Esophagus mucosa (tissue), 1 donor: Measurements from ENCODE around the gene MTCH2. TPM values are rescaled to one million over a fixed set of nuclear protein-coding genes. Genes with fewer than 3 reads are reported as not detected.
A peak's percentile ranks its signal among the peaks of the same experiment; 100 is the strongest.

ENCODE experiments used
- ATAC-seq: fragments of 200-7000 bp; cut with Tn5 transposase; one replicate; pipeline ENCODE4 v1.9.1; 2020
- total RNA-seq: library from RNA; stranded (reverse); gene quantifications from one replicate; pipeline ENCODE4 v1.2.4, GENCODE V29; 2023
- donor health status: DM: yes; HTN: yes; CAD: no.

MTCH2 gene
- total RNA-seq, 1 donor from 2014 or later = 102 TPM

DNA sequence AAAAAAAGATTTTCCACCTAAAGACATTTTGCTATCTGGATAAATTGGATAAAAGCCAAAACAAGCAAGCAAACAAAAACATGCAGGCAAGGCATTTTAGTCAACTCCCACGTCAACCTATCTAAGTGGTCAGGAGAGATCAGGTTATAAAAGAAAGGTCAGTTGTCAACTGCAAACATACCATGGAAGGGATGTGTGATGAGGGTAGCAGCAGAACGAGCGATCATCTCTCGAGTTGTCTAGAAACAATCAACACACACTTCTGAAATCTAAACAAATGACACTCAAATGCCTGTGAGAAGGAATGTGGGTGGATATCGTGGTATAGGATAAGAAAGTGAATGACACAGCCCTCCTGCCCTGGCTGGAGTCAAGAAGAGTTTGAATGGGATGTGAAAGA is 10.9 kb downstream of the MTCH2 start:
- ATAC-seq = no peak

GRCh38 chr11:47628026-47628425 is 14.3 kb downstream of the MTCH2 start:
- ATAC-seq = no peak

DNA sequence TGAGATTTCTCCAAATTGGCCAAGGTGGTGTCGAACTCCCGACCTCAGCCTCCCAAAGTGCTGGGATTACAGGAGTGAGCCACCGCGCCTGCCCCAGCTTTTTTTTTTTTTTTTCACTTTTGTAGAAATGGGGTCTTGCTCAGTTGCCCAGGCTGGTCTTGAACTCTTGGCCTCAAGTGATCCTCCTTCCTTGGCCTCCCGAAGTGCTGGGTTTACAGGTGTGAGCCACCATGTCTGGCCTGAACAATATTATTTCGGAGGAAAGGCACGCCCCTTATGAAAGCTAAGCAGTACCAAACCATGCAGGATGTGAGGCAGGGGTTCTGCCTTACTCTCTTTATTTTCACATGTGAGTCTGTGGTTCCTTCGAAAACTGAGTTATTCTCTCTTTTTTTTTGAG is 16.1 kb downstream of the MTCH2 start:
- ATAC-seq = no peak

DNA sequence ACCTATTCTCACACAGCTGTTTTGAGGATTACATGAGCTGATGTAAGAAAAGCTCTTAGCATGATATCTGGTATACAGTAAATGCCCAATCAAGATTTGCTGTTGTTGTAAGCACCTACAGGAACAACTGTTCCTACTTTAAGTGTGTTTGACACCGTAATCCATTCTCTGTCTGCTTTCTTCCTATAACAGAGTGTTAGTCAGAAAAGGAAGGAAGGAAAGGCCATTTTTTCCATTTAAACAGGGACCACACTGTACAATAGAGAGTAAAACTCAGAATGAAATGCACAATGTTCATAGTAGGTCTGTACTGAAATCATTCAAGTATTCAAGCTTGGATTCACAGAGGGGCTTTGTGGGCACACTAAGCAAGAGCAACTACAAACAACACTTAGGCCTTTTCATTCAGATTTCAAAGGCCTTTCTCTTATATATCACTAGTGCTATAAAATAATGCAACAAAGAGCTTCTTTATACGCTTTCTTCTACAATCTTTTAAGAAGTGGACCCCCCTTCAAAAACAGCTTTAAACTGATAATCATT is 21.5 kb downstream of the MTCH2 start:
- peak; percentile 32 for ATAC-seq

DNA sequence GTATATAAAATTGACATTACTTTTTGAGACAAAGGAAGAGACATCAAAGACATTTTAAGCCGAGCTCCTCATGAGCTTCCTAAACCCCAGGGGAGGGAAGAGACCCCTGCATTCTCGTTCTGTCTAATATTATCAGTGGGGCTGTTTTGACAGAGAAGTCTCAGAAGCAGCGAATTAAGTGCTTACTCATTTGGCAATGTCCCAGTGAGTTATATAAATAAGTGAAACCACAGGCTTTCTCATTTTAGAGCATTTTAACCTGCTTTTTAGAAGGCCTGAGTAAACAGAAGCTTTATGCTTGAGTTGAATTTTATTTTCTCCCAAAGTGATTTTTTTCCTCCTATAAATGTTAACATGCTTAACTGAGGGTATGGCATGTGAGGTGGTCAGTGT is 24.9 kb downstream of the MTCH2 start:
- no peak for ATAC-seq

DNA sequence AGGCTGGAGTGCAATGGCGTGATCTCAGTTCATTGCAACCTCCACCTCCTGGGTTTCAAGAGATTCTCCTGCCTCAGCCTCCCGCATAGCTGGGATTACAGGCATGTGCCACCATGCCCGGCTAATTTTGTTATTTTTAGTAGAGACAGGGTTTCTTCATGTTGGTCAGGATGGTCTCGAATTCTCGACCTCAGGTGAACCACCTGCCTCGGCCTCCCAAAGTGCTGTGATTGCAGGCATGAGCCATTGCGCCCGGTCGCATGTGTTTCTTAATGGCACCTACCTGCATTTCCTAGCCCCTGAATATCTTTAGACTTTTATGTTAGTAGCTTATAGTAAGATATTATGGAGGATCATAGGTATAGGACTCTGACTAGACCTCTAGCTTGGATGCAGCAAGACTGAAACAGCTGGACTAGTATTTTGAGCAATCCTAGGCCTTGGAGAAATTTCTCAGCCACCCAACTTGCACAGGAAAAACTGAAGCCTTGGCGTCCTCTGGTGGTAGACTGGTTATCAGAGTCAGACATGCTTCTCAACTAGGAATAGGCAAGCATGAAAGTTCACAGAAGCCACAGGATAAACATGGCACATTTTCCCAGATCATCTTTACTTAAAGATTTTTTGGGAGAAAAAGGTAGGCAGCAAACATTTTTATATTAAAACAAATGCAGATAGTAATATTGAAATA is 25.5 kb downstream of the MTCH2 start:
- peak; percentile 39 for ATAC-seq

DNA sequence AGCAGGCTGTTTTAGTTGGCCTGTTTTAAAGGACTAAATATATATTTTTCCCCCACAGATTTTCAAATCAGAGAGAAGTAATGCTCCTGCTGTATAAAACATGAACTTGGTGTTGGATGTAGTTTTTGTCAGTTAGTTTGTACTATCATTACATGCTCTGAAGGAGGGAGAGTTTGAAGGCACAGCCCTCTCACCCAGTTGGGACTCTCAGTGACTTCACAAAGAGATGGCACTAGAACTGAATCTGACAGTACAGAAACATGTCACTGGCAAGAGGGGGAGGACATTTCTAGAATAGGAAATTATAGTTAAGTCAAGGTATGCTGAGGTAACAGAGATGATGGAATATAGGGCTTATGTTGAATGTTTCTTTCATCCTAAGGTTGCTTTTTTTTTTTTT is 27.1 kb downstream of the MTCH2 start:
- ATAC-seq = no peak

DNA sequence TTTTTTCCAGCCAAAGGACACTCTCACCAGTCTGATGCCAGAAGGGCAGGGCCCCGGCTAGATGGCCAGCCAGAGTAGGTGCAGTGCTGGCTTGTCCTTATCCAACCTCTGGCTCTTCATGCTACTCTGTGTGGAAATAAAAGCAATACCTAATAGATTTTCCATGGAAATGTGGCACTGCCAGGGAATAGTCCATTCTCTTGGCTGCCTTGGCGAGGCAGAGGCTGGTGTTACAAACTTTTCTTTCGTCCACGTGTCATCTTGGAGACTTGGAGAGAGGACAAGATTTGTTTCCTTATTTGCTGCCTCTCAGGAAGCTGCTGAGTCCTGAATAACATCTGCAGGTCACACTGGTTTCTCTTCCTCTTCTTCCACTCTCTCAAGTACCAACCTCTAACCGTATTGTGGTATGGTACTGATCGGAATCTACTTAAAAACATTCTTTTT is 31.0 kb downstream of the MTCH2 start:
- ATAC-seq = no peak

GRCh38 chr11:47609675-47610074 is 32.7 kb downstream of the MTCH2 start:
- no peak for ATAC-seq

- ATAC-seq = no peak
Observed at GRCh38 chr11:47607380-47607779, 35.0 kb downstream of the MTCH2 start.

- ATAC-seq = no peak
Observed at GRCh38 chr11:47606731-47607130, 35.6 kb downstream of the MTCH2 start.

- ATAC-seq = no peak
Observed at GRCh38 chr11:47605921-47606320, 36.4 kb downstream of the MTCH2 start.

- no peak for ATAC-seq
Observed at GRCh38 chr11:47603295-47603694, 39.1 kb downstream of the MTCH2 start.

- no peak for ATAC-seq
Observed at GRCh38 chr11:47599902-47600301, 42.5 kb downstream of the MTCH2 start.

DNA sequence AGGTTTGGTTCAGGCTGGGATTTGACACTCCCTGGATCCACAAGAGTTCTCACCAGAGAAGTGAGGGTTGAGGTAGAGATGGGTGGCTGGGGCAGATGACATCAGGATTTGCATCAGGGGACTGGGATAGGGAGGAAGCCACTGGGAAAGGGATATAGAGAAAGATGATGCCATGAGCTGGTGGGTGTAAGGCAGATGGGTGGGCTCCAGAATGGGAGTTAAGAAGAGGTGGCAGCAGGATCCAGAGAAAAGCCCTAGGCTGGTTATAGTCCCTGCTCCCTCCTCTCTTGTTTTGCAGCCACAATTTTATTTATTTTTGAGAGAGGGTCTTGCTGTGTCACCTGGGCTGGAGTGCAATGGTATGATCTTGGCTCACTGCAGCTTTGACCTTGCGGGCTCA is 46.4 kb downstream of the MTCH2 start:
- ATAC-seq = no peak

DNA sequence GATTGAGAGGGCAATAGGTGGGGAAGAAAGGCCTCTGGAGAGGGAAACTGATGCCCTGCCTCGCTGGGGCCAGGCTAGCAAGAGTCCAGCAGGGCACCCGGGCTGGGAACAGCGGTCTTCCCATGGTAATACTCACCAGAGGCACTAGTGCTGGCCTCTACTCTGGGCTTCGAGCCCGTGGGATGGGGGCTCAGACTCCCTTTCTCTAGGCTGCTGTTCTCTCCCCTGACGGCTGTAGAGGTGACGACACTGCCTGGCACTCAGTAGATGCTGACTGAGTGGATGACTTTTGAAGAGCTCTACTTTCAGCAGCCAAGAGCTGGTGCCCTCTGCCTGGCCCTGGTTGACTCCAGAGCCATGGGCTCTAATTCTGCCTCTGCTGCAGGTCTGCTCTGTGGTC is 47.3 kb downstream of the MTCH2 start:
- ATAC-seq = no peak

GRCh38 chr11:47593934-47594855 is 48.2 kb downstream of the MTCH2 start, which contains the start of gene C1QTNF4:
Gene C1QTNF4 (minus strand): TSS chr11:47594411. CDS start chr11:47590810, 3,601 bp downstream.
- no peak for ATAC-seq

DNA sequence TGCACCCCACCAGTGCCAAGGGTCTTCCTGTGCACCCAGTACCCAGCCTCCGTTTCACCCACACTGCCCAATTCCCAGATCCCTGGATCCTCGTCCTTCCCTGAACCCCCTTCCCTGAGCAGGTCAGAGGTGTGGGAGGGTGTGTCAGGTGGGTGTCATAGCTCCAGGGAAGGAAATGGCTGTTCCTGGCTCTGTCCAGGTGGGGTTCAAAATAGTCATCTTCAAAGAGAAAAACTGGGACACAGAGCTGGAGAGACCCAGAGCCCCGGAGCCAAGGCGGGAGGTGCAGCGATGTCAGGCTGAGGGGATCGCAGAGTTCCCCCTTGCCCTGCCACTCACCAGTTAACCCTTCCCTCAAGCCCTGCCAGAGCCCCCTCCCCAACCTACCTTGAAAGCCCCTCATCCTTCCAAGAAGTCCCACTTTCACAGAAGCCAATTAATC is 48.8 kb downstream of the MTCH2 start:
- ATAC-seq = no peak

DNA sequence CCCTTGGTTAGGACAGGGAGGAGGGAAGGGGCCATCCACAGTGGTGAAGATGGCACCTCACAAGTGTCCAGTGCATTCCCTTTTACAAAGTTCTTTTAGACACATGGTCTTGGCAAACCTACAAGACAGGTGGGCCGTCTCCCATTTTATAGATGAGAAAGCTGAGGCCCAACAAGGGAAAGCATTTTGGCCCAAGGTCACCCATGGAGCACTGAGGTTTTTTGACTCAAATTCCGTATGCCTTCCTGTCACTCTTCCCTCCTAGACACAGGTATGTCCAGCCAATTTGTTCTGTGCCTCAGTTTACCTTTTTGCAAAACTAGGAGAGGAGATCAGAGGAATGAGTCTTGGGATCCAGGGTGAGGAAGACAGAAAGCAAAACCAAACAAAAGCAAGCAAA is 49.4 kb downstream of the MTCH2 start:
- no peak for ATAC-seq

GRCh38 chr11:47592251-47592650 is 50.1 kb downstream of the MTCH2 start:
- ATAC-seq = no peak

DNA sequence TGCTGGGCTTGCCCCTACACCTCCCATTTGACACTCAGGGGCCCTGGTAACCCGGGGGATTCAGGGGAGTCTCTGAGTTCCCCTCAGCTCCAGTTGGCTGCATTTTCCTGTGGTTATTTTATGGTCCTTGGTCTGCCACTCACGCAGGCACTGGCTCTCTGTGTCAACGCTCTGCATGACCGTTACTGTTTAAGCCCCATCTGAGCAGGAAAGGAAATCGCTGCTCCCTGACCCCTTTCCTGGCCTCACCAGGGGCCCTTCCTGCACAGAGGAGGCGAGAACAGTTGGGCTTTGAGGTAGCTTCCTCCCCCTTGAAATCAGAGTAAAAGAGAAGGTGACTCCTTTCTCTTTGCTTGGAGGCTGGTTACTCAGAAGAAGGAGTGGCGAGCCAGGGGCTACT is 50.6 kb downstream of the MTCH2 start:
- no peak for ATAC-seq

DNA sequence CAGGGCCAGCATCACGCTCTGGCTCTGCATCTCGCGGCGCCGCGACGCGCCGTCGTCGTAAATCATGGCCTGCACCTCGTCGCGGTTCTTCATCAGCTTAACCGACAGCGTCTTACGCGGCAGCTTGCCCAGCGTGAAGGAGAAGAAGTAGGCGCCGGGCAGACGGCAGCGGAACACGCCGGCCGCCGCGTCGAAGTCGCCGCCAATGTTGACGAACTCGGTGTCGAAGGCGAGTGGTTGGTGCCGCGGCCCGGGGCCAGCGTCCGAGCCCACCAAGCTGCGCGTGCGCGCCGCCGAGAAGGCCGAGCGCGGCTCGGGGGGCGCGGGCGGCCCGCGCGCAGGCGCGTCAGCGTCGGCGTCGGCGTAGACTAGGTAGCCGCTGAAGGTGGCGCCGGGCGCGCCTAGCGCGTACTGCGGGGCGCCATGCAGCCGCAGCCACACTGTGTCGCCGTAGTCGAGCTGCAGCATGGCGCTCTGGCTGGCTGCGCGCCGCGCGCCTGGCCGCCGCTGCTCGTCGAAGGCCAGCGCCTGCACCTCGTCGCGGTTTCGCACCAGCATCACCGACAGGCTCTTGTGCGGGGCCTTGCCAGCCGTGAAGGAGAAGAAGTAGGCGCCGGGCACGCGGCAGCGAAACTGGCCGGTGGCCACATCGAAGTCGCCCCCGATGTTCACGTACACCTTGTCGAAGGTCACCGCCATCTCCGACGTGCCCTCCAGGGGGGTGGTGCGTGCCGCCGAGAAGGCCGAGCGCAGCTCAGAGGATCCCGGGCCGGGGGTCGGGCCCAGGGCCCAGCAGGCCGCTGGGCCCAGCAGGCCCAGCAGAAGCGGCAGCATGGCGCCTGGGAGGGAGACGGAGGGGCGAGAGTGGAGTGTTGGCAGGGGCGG is 52.1 kb downstream of the MTCH2 start:
- no peak for ATAC-seq
